C4-2B (cell line): ENCODE data around the gene RTTN.

ENCODE experiments used
- ZFX ChIP-seq: fragments of 450-650 bp; IDR thresholded peaks from 2 replicates; pipeline ENCODE4 v1.6.1; 2017
- TF ChIP-seq, protein P1 (sequence below): fragments of 450-650 bp; conservative IDR thresholded peaks from 2 replicates; pipeline ENCODE4 v1.5.1; 2017; ENCODE audit warnings: mild to moderate bottlenecking

DNA sequence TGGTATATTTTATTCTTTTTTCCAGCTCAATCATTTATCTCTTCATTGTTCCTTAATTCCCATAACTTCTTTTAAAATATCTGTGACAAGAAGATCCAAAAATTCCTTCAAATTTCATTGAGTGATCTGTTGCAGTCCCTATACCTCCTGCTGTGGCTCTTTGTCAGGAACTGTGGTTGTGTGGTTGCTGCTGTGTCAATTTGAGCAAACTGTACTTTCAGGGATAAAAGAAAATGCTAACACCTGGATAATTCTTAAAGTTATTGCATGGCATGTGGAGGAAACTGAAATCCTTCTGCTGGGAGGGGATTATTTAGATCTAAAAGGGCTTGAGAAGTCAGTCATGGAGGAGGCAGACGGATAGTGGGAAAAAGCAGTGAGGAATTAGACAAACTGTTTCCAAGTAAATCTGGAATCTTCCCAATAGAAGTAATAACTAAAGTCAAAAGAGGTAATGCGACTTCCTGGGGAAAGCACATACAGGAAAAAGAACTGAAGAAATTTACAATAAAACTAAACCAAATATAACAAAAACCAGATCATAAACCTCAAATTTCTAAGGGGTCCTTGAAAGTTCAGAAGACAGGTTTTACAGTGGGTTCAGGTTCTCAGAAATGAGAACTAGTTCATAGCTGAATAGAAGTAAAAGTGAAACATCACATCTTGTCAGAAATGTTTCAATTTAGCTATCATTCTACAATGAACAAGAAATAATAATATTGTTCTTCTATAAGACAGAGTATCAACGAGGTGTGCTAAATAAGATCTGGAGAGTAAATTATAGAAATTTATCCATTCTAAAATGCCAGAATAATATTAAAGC is 224.3 kb downstream of the RTTN start:
- TF ChIP-seq, protein P1, sequence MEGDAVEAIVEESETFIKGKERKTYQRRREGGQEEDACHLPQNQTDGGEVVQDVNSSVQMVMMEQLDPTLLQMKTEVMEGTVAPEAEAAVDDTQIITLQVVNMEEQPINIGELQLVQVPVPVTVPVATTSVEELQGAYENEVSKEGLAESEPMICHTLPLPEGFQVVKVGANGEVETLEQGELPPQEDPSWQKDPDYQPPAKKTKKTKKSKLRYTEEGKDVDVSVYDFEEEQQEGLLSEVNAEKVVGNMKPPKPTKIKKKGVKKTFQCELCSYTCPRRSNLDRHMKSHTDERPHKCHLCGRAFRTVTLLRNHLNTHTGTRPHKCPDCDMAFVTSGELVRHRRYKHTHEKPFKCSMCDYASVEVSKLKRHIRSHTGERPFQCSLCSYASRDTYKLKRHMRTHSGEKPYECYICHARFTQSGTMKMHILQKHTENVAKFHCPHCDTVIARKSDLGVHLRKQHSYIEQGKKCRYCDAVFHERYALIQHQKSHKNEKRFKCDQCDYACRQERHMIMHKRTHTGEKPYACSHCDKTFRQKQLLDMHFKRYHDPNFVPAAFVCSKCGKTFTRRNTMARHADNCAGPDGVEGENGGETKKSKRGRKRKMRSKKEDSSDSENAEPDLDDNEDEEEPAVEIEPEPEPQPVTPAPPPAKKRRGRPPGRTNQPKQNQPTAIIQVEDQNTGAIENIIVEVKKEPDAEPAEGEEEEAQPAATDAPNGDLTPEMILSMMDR: no peak
- TF ChIP-seq ZFX: no peak
